ENCODE results near the gene IL17B. TPM values are rescaled to one million over a fixed set of nuclear protein-coding genes. Genes with fewer than 3 reads are reported as not detected.

The IL17B gene
- total and polyA plus RNA-seq, 2 of the 8 experiments (the other 6 are each of a cell fraction or from before 2014, with no cell fraction given), result 0.18 TPM; not detected in 1

GRCh38 chr5:149388498-149389190 lies 9.6 kb upstream of the IL17B start:
- Histone ChIP-seq H3K23me2 (ENCODE audit: low read depth, low read length) (peaks cover 2% of the 10 kb centered on the region; the same call in 1 of the 2 replicates), H3K4me2 (ENCODE audit: insufficient read depth in 1 of 2, low read depth in 2 of 2, low read length in 2 of 2) (no peak overlapping the region), H3K36me3 (ENCODE audit: control insufficient read depth in 2 of 4, insufficient read depth in 4 of 4, low read length in 3 of 4) (no peaks in the 10 kb centered on the region), H3K9me3 (ENCODE audit: insufficient read depth in 2 of 2, low read depth in 1 of 2, low read length in 1 of 2) (no peaks in the 10 kb centered on the region), H3K27me3 (replicated peaks in 1 of 4; ENCODE audit: control insufficient read depth in 3 of 4, extremely low read depth in 1 of 4, insufficient read depth in 3 of 4, low read length in 3 of 4) (no peaks in the 10 kb centered on the region; a peak in 1 of 7 replicates), H2AFZ (ENCODE audit: low read length) (no peak overlapping the region), H3K14ac (ENCODE audit: insufficient read length) (no peak overlapping the region), H4K91ac (replicated peaks; ENCODE audit: insufficient read length, low read length) (no peak overlapping the region), H3K23ac (ENCODE audit: insufficient read length) (no peak overlapping the region), H3K4me1 (replicated peaks in 1 of 4; ENCODE audit: control insufficient read depth in 3 of 4, insufficient read depth in 4 of 4, low read length in 3 of 4) (no peaks in the 10 kb centered on the region), H4K20me1 (replicated peaks in 1 of 2; ENCODE audit: control insufficient read depth in 1 of 2, insufficient read depth in 2 of 2, low read length in 2 of 2) (no peaks in the 10 kb centered on the region), H3K56ac (replicated peaks; ENCODE audit: insufficient read length, low read depth, low read length) (no peak overlapping the region), H2BK15ac (ENCODE audit: low read length) (no peak overlapping the region), H3K9ac (replicated peaks in 1 of 4; ENCODE audit: extremely low read depth in 1 of 4, low read depth in 3 of 4, low read length in 3 of 4) (no peak overlapping the region), H4K8ac (ENCODE audit: extremely low read depth, insufficient read depth, low read length) (no peak overlapping the region), H2AK5ac (ENCODE audit: low read depth, low read length) (no peak overlapping the region), H3K79me2 (ENCODE audit: control insufficient read depth in 1 of 2, insufficient read depth in 2 of 2, low read length in 2 of 2) (no peaks in the 10 kb centered on the region), H3K4me3 (ENCODE audit: extremely low read depth in 1 of 4, insufficient read depth in 2 of 4, low read depth in 3 of 4, low read length in 4 of 4) (no peak overlapping the region), H3K4ac (replicated peaks; ENCODE audit: insufficient read length, low read depth, low read length) (no peak overlapping the region), H4K5ac (ENCODE audit: insufficient read length, low read depth, low read length) (no peak overlapping the region), H2BK120ac (replicated peaks; ENCODE audit: low read depth, low read length) (no peak overlapping the region), H2BK12ac (ENCODE audit: low read depth, low read length) (no peak overlapping the region), H3K18ac (ENCODE audit: extremely low read depth, low read length) (no peak overlapping the region), H2BK20ac (ENCODE audit: low read length) (no peak overlapping the region), H3K79me1 (ENCODE audit: low read depth, low read length) (no peaks in the 10 kb centered on the region), H3K27ac (ENCODE audit: low read depth, low read length) (no peak overlapping the region), H2BK5ac (ENCODE audit: low read depth, low read length) (no peak overlapping the region)
- DNase-seq (ENCODE audit: low read depth in 1 of 2, low spot score in 2 of 2) (no peak), FAIRE-seq (no peak)
- WGBS, 2 experiments (ENCODE audit: extremely low coverage in 1 of 2, insufficient coverage in 1 of 2, insufficient read length in 1 of 2, insufficient replicate concordance in 2 of 2, low coverage in 1 of 2, low lambda C conversion rate in 2 of 2, missing lambda C conversion rate in 1 of 2), result 89% methylated on average over 7 of the region's 7 CpGs; no CpG with 5 or more reads in 1 of the 2 experiments
- CTCF ChIA-PET (ENCODE audit: partially characterized antibody), result interaction anchor here (0.7 to 46.1 kb wide), 9 partner anchors 7 to 74 kb away, joined by 3 to 1310 read pairs (median 5); partner anchors contain the start of gene IL17B
- POLR2A ChIA-PET (ENCODE audit: partially characterized antibody), result no interaction called here
- TF ChIP-seq CBX8 (IDR thresholded peaks at IDR 0.05; ENCODE audit: borderline replicate concordance, low read depth, low read length), result no peak
- TF ChIP-seq EZH2 (IDR thresholded peaks at IDR 0.05; ENCODE audit: low read depth, low read length, severe bottlenecking), result no peak
- no peak for TF ChIP-seq YY1 (IDR thresholded peaks at IDR 0.05; ENCODE audit: low read depth, low read length)
- TF ChIP-seq HDAC2 (IDR thresholded peaks at IDR 0.05; ENCODE audit: borderline replicate concordance in 1 of 2, low read depth in 2 of 2, low read length in 2 of 2), result no peak
- TF ChIP-seq CREB1 (IDR thresholded peaks at IDR 0.05), result no peak
- TF ChIP-seq BRCA1 (IDR thresholded peaks at IDR 0.05; ENCODE audit: low read depth, low read length), result no peak
- no peak for TF ChIP-seq SAP30 (IDR thresholded peaks at IDR 0.05; ENCODE audit: insufficient read depth, insufficient replicate concordance, low read length)
- no peak for TF ChIP-seq JUND (IDR thresholded peaks at IDR 0.05; ENCODE audit: low read length)
- TF ChIP-seq TBP (IDR thresholded peaks at IDR 0.05; ENCODE audit: low read depth, low read length), result no peak
- TF ChIP-seq EP300 (IDR thresholded peaks at IDR 0.05; ENCODE audit: borderline replicate concordance in 1 of 2, low read depth in 2 of 2, low read length in 2 of 2), result no peak
- TF ChIP-seq SIRT6 (IDR thresholded peaks at IDR 0.05; ENCODE audit: low read length), result no peak
- TF ChIP-seq SP2 (IDR thresholded peaks at IDR 0.05; ENCODE audit: low read length), result no peak
- no peak for TF ChIP-seq KDM5A (IDR thresholded peaks at IDR 0.05; ENCODE audit: low read length)
- TF ChIP-seq POLR2AphosphoS5 (IDR thresholded peaks at IDR 0.05; ENCODE audit: low read depth, low read length), result no peak

Measured in H1 (cell line).